Cardiac muscle cell (in vitro differentiated cells and primary cell): Measurements from ENCODE around the gene RSPRY1. TPM values are rescaled to one million over a fixed set of nuclear protein-coding genes. Genes with fewer than 3 reads are reported as not detected.
A peak's percentile ranks its signal among the peaks of the same experiment; 100 is the strongest.
"Not testable (repeated sequence)": the region's sequence is repeated elsewhere in the genome, so short reads cannot be mapped to it uniquely, and the experiment has no call there.

Experiments used
- DNase-seq, 2 donors: peaks; one replicate each; pipeline versions ENCODE4 v3.0.0 to v3.0.0-alpha.2; 2010 to 2017; ENCODE audit warnings: low read depth in 1 of 2, low spot score in 1 of 2
- H3K27ac ChIP-seq: fragments of 200-600 bp; sonication (generic); 2 replicates; pipeline ENCODE4 v1.5.1; 2016
- H3K27me3 ChIP-seq: fragments of 200-600 bp; sonication (generic); 2 replicates; pipeline ENCODE4 v1.6.0; 2016; ENCODE audit warnings: control low read depth
- H3K36me3 ChIP-seq: fragments of 200-600 bp; sonication (generic); 2 replicates; pipeline ENCODE4 v1.5.1; 2016; ENCODE audit warnings: control low read depth
- H3K4me1 ChIP-seq: fragments of 200-600 bp; sonication (generic); 2 replicates; pipeline ENCODE4 v1.8.1; 2017; ENCODE audit warnings: low read depth, mild to moderate bottlenecking, mixed run types
- H3K4me3 ChIP-seq: fragments of 200-600 bp; sonication (generic); 2 replicates; pipeline ENCODE4 v1.5.1; 2016; ENCODE audit warnings: mild to moderate bottlenecking
- H3K9me3 ChIP-seq: fragments of 200-600 bp; sonication (generic); 2 replicates; pipeline ENCODE4 v1.5.1; 2017; ENCODE audit warnings: low read depth, mild to moderate bottlenecking, control low read depth
- CTCF ChIP-seq: IDR thresholded peaks from 2 replicates; pipeline ENCODE4 v1.5.1; 2012; ENCODE audit warnings: low read depth, mild to moderate bottlenecking, low read length
- polyA plus RNA-seq: library from polyadenylated mRNA; unstranded; fragments of >200 nt; fragmentation: Nextera tagmentation; extraction: Ambion mirVana; gene quantifications from 2 replicates; pipeline ENCODE4 v1.2.1, GENCODE V29; 2016
- total RNA-seq: library from RNA; depleted of rRNA; stranded (reverse); fragments of >200 nt; gene quantifications from 2 replicates; pipeline ENCODE4 v1.2.3, GENCODE V29; 2016

Gene RSPRY1
- total and polyA plus RNA-seq, 2 experiments from 2014 or later, result 30.3 to 33.2 TPM

- Histone ChIP-seq H3K36me3 (no peaks in the 10 kb centered on the region), H3K4me1 (peaks cover 8% of the 10 kb centered on the region), H3K27me3 (no peaks in the 10 kb centered on the region), H3K27ac (no peak overlapping the region), H3K4me3 (no peak overlapping the region), H3K9me3 (no peaks in the 10 kb centered on the region)
- peak in 1 of 2 donors; percentile 88 for DNase-seq
- no peak for TF ChIP-seq CTCF
Measured at GRCh38 chr16:57194512-57194911, 8.4 kb downstream of the RSPRY1 start.

GRCh38 chr16:57196286-57196685, 10.2 kb downstream of the RSPRY1 start:
- H3K9me3 ChIP-seq, result no peaks in the 10 kb centered on the region
- no peak overlapping the region for H3K27ac ChIP-seq
- H3K36me3 ChIP-seq, result no peaks in the 10 kb centered on the region
- DNase-seq, result no peak
- H3K4me3 ChIP-seq, result no peak overlapping the region
- no peak for TF ChIP-seq CTCF
- no peaks in the 10 kb centered on the region for H3K27me3 ChIP-seq
- H3K4me1 ChIP-seq, result peaks cover 8% of the 10 kb centered on the region

GRCh38 chr16:57196753-57197152, 10.6 kb downstream of the RSPRY1 start:
- Histone ChIP-seq H3K36me3 (no peaks in the 10 kb centered on the region), H3K4me3 (no peak overlapping the region), H3K27ac (no peak overlapping the region), H3K9me3 (no peaks in the 10 kb centered on the region), H3K4me1 (peaks cover 6% of the 10 kb centered on the region), H3K27me3 (no peaks in the 10 kb centered on the region)
- no peak for TF ChIP-seq CTCF
- DNase-seq, result no peak

GRCh38 chr16:57200321-57200720, 14.2 kb downstream of the RSPRY1 start:
- peaks cover 10% of the 10 kb centered on the region for H3K36me3 ChIP-seq
- not testable (repeated sequence) for H3K27me3 ChIP-seq, DNase-seq, H3K9me3 ChIP-seq, H3K27ac ChIP-seq, H3K4me3 ChIP-seq, H3K4me1 ChIP-seq

GRCh38 chr16:57200926-57201325, 14.8 kb downstream of the RSPRY1 start:
- not testable (repeated sequence) for H3K4me1 ChIP-seq, H3K4me3 ChIP-seq, H3K27ac ChIP-seq, H3K9me3 ChIP-seq, DNase-seq, H3K27me3 ChIP-seq
- H3K36me3 ChIP-seq, result peaks cover 14% of the 10 kb centered on the region

GRCh38 chr16:57202095-57202886, 16.2 kb downstream of the RSPRY1 start:
- no peak overlapping the region for H3K4me3 ChIP-seq
- peaks cover 3% of the 10 kb centered on the region for H3K4me1 ChIP-seq
- no peaks in the 10 kb centered on the region for H3K9me3 ChIP-seq
- no peak for TF ChIP-seq CTCF
- H3K27me3 ChIP-seq, result no peaks in the 10 kb centered on the region
- no peak for DNase-seq
- peaks cover 27% of the 10 kb centered on the region for H3K36me3 ChIP-seq
- no peak overlapping the region for H3K27ac ChIP-seq
